HepG2 (cell line): ENCODE measurements around the gene RIPK1. TPM values are rescaled to one million over a fixed set of nuclear protein-coding genes. Genes with fewer than 3 reads are reported as not detected.

ENCODE experiments used
- ATAC-seq: fragments of 200-7000 bp; cut with Tn5 transposase; 3 replicates; pipeline ENCODE4 v1.9.1; 2020; ENCODE audit warnings: mild to moderate bottlenecking, moderate library complexity
- BruUV-seq: library from RNA; stranded (reverse); fragments of 400-500 nt; replicated peaks from 2 replicates; lab custom pipeline; 2021; lab: Mats Ljungman, UMichigan
- CTCF ChIA-PET: fragments of 300-600 bp; formaldehyde crosslinking; extraction: SDS; loops from one replicate; lab custom pipeline; 2021; ENCODE audit warnings: low total read pairs, inconsistent platforms, low intra/inter-chr PET ratio; lab: Yijun Ruan, JAX
- POLR2A ChIA-PET: fragments of 350-600 bp; sonication (Branson Sonifier 250); formaldehyde crosslinking; loops from one replicate; lab custom pipeline; 2020; ENCODE audit warnings: antibody characterized with exemption, inconsistent platforms; lab: Yijun Ruan, JAX
- DNase-seq: peaks from one replicate; pipeline ENCODE4 v3.0.0-alpha.2; 2015; ENCODE audit warnings: low spot score
- FAIRE-seq: peaks from 3 replicates; lab custom pipeline; 2011; peaks lifted over from hg19 to GRCh38; lab: Jason Lieb, UNC
- H2AFZ ChIP-seq: one replicate; pipeline ENCODE4 v1.6.1; 2011; ENCODE audit warnings: low read length, inconsistent platforms
- H3K27ac ChIP-seq: fragments of 300-600 bp; 3 replicates; pipeline ENCODE4 v1.8.0; 2011; ENCODE audit warnings: mixed run types, mild to moderate bottlenecking, mixed read lengths, low read length, inconsistent platforms; ENCODE audit not compliant: insufficient read depth; ENCODE audit errors: extremely low read length
- H3K27me3 ChIP-seq, 2 experiments: fragments of 200-600 bp in 1 of 2; 2 replicates in 1 of 2; 3 replicates in 1 of 2; pipeline versions ENCODE4 v1.6.0 to v1.8.0; 2011; ENCODE audit warnings: low read length in 2 of 2, mild to moderate bottlenecking in 2 of 2, moderate library complexity in 2 of 2, inconsistent platforms in 1 of 2; ENCODE audit not compliant: insufficient read depth in 2 of 2, control insufficient read depth in 1 of 2
- H3K36me3 ChIP-seq, 2 experiments: fragments of 200-600 bp in 1 of 2; replicated peaks in 1 of 2; 2 replicates in 1 of 2; 3 replicates in 1 of 2; pipeline versions ENCODE4 v1.5.1 to v1.8.0; 2011; ENCODE audit warnings: low read length in 2 of 2, inconsistent platforms in 1 of 2; ENCODE audit not compliant: insufficient read depth in 2 of 2, control insufficient read depth in 1 of 2
- H3K4me1 ChIP-seq: 2 replicates; pipeline ENCODE4 v1.5.1; 2012; ENCODE audit warnings: low read length, inconsistent platforms; ENCODE audit not compliant: insufficient read depth
- H3K4me2 ChIP-seq: 2 replicates; pipeline ENCODE4 v1.6.0; 2011; ENCODE audit warnings: low read depth, low read length, inconsistent platforms
- H3K4me3 ChIP-seq, 3 experiments: fragments of 200-600 bp in 1 of 3; sonication (generic), shearing (Covaris generic) in 1 of 3; replicated peaks in 1 of 3; 2 replicates each; pipeline ENCODE4 v1.5.1; 2011 to 2016; ENCODE audit warnings: low read length in 3 of 3, inconsistent platforms in 2 of 3, low read depth in 2 of 3, mild to moderate bottlenecking in 2 of 3, control low read depth in 1 of 3, mixed read lengths in 1 of 3; ENCODE audit not compliant: insufficient read depth in 1 of 3
- H3K79me2 ChIP-seq: one replicate; pipeline ENCODE4 v1.6.1; 2011; ENCODE audit warnings: low read length, inconsistent platforms; ENCODE audit not compliant: insufficient read depth
- H3K9ac ChIP-seq: 2 replicates; pipeline ENCODE4 v1.6.0; 2011; ENCODE audit warnings: mild to moderate bottlenecking, low read depth, low read length, inconsistent platforms; ENCODE audit not compliant: insufficient read depth
- H3K9me3 ChIP-seq: 2 replicates; pipeline ENCODE4 v1.5.1; 2012; ENCODE audit warnings: mild to moderate bottlenecking, low read length
- H4K20me1 ChIP-seq: 2 replicates; pipeline ENCODE4 v1.6.0; 2011; ENCODE audit warnings: inconsistent platforms, mild to moderate bottlenecking, low read length, moderate library complexity; ENCODE audit not compliant: insufficient read depth
- CREBL2 ChIP-seq: sonication (generic); formaldehyde crosslinking; IDR thresholded peaks from 2 replicates; pipeline ENCODE4 v1.8.1; 2023; ENCODE audit warnings: missing genetic modification reagents, mild to moderate bottlenecking, borderline replicate concordance
- MAFF ChIP-seq: IDR thresholded peaks from 2 replicates; pipeline ENCODE4 v1.6.1; 2011; ENCODE audit warnings: low read depth, low read length, improper control_type of control experiment
- MAFK ChIP-seq, 2 experiments: IDR thresholded peaks in 1 of 2; conservative IDR thresholded peaks in 1 of 2; 2 replicates each; pipeline ENCODE4 v1.6.1; 2011; ENCODE audit warnings: improper control_type of control experiment in 2 of 2, low read length in 2 of 2
- NAIF1 ChIP-seq: sonication (generic); formaldehyde crosslinking; IDR thresholded peaks from 2 replicates; pipeline ENCODE4 v1.5.0; 2020; ENCODE audit warnings: mild to moderate bottlenecking, missing genetic modification reagents, borderline replicate concordance
- ZUFSP ChIP-seq: sonication (generic); formaldehyde crosslinking; IDR thresholded peaks from 2 replicates; pipeline ENCODE4 v1.9.0; 2021; ENCODE audit warnings: missing genetic modification reagents, mild to moderate bottlenecking, borderline replicate concordance
- WGBS: methylation state at CpG from one replicate; pipeline ENCODE4 v1.1.6; 2017; ENCODE audit warnings: low lambda C conversion rate; 5-methylcytosine and 5-hydroxymethylcytosine counted together
- in situ Hi-C: cut with HindIII; loops from 2 replicates; pipeline ENCODE4 v1.10.0; 2017; ENCODE audit warnings: low pct_unique_long_range_greater_than_20kb; ENCODE audit not compliant: extremely low pct_ligation_motif_present
- intact Hi-C: fragments of 100-400 bp; cut with micrococcal nuclease; formaldehyde crosslinking; loops from one replicate; pipeline ENCODE4 v1.10.0; 2022; ENCODE audit not compliant: unreplicated experiment
- polyA plus RNA-seq, 8 experiments: library from polyadenylated mRNA; depleted of rRNA in 3 of 8; stranded (reverse) in 7 of 8; unstranded in 1 of 8; fragments of >200 nt; fragmentation: Illumina TruSeq in 4 of 8; extraction: Trizol in 4 of 8; gene quantifications; 2 replicates each; pipeline versions ENCODE4 v1.2.1 to v1.2.3, GENCODE V29; 2011 to 2016; ENCODE audit warnings: low read depth in 4 of 8, missing spikeins in 1 of 8, mixed read lengths in 1 of 8; ENCODE audit not compliant: insufficient read depth in 1 of 8
- total RNA-seq, 5 experiments: library from RNA; depleted of rRNA; stranded (reverse); fragments of >200 nt; fragmentation: Illumina TruSeq; extraction: Trizol; gene quantifications; 2 replicates each; pipeline ENCODE4 v1.2.3, GENCODE V29; 2016; ENCODE audit warnings: low read depth in 1 of 5

The RIPK1 gene
- total and polyA plus RNA-seq, 2 of the 13 experiments (the other 11 are each of a cell fraction or from before 2014, with no cell fraction given): 9.0 to 10.3 TPM

- no TSS peak for BruUV-seq
- Histone ChIP-seq H3K4me3 (no peak overlapping the region), H3K27ac (no peak overlapping the region)
- no peak for TF ChIP-seq ZUFSP (CRISPR knock-in tag)
- peak; percentile 34 to 74; a peak in 3 of 4 replicates for TF ChIP-seq MAFK (conservative IDR thresholded peaks at IDR 0.05 in 1 of 2, IDR thresholded peaks at IDR 0.05 in 1 of 2; ENCODE audit: low read length in 2 of 2)
- TF ChIP-seq CREBL2: no peak
- TF ChIP-seq NAIF1: no peak
- TF ChIP-seq MAFF: 0 out of 2 replicates have a peak, but pooled peaks have one; percentile 38
- TF ChIP-seq, all 625 proteins: peak for 2
- WGBS: 66% methylated on average over 7 of the region's 7 CpGs
- intact Hi-C loops: no loop called here
- no peaks in the 10 kb centered on the region for H4K20me1 ChIP-seq
- ChIA-PET CTCF (no interaction called here), POLR2A (interaction anchor here (0.9 kb wide), 1 partner anchor 23 kb away, joined by 3 read pairs; no protein-coding TSS in a partner anchor)
- no peak overlapping the region for H3K9ac ChIP-seq
- no peak overlapping the region for H3K4me2 ChIP-seq
- no peaks in the 10 kb centered on the region for H3K4me1 ChIP-seq
- H2AFZ ChIP-seq: no peak overlapping the region
- FAIRE-seq (no peak), DNase-seq (no peak), ATAC-seq (no peak)
- no peaks in the 10 kb centered on the region for H3K9me3 ChIP-seq
- H3K79me2 ChIP-seq: no peaks in the 10 kb centered on the region
- H3K36me3 ChIP-seq: peaks cover 22 to 70% of the 10 kb centered on the region in 2 experiments
- in situ Hi-C loops: no loop called here
- no peaks in the 10 kb centered on the region for H3K27me3 ChIP-seq
These were observed 18.1 kb downstream of the RIPK1 start for GRCh38 chr6:3086282-3086946.
